Adipose tissue (tissue), 3 donors: Measurements from ENCODE around the gene ELN. TPM values are rescaled to one million over a fixed set of nuclear protein-coding genes. Genes with fewer than 3 reads are reported as not detected.

Experiments
- H3K27ac ChIP-seq: one replicate; pipeline ENCODE4 v1.5.1; 2013; ENCODE audit warnings: low read depth, low read length
- WGBS, 3 donors: extraction: QIAGEN DNeasy Blood & Tissue Kit; methylation state at CpG; one replicate each; pipeline ENCODE4 v1.1.7; 2013; 5-methylcytosine and 5-hydroxymethylcytosine counted together
- polyA plus RNA-seq, 3 donors: library from polyadenylated mRNA; stranded (reverse); fragments of 200-250 nt; gene quantifications; one replicate each; pipeline ENCODE4 v1.2.3, GENCODE V29; 2013
- donor health status: healthy with polysubstance abuse.
- donor health status: Bipolar disorder and iron deficiency.
- donor health status: healthy.

ELN gene
- polyA plus RNA-seq, 3 donors = 49.6 to 142 (median 126) TPM

- 90 to 93% (median 90%) methylated on average over 16 of the region's 16 CpGs for WGBS, 3 donors
These were observed 41.1 kb downstream of the ELN start for GRCh38 chr7:74069086-74069541.

DNA sequence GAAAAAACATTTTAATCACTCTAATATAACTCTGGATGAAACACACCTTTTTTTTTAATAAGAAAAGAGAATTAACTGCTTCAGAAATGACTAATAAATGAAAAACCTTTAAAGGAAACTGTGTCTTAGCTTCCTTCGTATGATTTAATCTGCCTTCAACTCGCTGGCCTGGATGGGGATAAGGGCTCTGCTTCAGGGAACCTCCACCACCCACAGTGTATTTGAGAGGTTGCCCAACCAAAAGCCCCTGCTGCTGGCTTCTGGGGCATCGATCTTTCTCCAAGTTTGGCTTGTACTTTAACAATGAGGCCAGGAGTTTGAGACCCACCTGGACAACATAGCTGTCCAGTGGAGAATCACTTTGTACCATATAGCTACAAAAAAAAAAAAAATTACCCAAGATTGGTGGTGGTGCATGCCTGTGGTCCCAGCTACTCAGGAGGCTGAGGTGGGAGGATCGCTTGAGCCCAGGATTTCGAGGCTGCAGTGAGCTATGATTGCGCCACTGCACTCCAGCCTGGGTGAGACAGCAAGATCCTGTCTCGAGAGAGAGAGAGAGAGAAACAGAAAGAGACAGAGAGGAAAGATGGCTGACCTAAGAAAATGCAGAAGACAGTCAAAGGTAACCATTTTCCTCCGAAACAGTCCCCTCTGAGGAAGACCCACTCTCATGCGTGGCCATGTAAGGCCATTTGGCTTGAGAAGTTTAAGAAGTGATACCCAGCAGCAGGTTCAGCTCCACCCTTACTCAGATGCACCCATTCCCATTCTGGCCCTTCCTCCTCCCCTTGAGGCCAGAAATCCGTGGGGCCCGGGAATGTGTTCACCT is 42.0 kb downstream of the ELN start:
- WGBS, 3 donors = 69 to 81% (median 72%) methylated on average over 11 of the region's 11 CpGs
- no peak overlapping the region for H3K27ac ChIP-seq

More at GRCh38 chr7:74069086-74069541, 41.1 kb downstream of the ELN start:
- no peak overlapping the region for H3K27ac ChIP-seq

- WGBS, 3 donors = 66 to 76% (median 68%) methylated on average over 6 of the region's 6 CpGs
- H3K27ac ChIP-seq = no peak overlapping the region
These were observed 42.6 kb downstream of the ELN start for GRCh38 chr7:74070619-74070921.

GRCh38 chr7:74071121-74071520 is 43.1 kb downstream of the ELN start:
- H3K27ac ChIP-seq = no peak overlapping the region
- 96 to 97% (median 96%) methylated on average over 3 of the region's 3 CpGs for WGBS, 3 donors

DNA sequence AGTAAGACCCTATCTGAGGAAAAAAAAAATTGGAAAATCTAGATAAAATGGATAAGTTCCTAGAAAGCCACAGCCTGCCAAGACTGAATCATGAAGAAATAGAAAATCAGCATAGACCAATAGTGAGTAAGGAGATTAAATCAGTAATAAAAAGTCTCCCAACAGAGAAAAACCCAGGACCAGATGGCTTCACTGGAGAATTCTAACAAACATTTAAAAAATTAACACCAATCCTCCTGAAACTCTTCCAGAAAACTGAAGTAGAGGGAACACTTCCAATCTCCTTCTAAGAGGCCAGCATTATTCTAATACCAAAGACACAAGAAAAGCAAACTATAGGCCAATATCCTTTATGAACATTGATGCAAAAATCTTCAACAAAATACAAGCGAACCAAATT is 46.8 kb downstream of the ELN start:
- WGBS, 3 donors = 94 to 98% (median 95%) methylated on average over 1 of the region's 1 CpG
- H3K27ac ChIP-seq = no peak overlapping the region

DNA sequence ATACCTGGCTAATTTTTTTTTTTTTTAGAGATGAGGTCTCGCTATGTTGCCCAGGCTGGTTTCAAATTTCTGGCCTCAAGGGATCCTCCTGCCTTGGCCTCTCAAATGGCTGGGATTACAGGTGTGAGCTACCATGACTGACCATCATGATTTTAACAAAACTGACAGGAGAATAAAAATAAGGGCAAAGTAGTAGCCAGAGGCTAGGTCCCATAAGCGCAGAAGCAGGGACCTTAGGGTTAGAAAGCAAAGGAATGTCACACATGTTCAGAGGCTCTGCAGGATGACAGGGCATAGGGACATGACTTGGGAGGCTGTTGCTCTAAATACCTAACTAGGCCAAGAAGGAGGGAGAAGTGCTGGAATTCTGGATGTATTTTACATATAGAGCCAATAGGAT is 50.5 kb downstream of the ELN start:
- 93 to 97% (median 96%) methylated on average over 2 of the region's 2 CpGs for WGBS, 3 donors
- H3K27ac ChIP-seq = no peak overlapping the region

GRCh38 chr7:74082770-74083116 is 54.8 kb downstream of the ELN start:
- 86 to 90% (median 88%) methylated on average over 9 of the region's 9 CpGs for WGBS, 3 donors
- H3K27ac ChIP-seq = no peak overlapping the region

GRCh38 chr7:74083117-74083876 is 55.3 kb downstream of the ELN start, which contains the start of gene LIMK1:
Gene LIMK1 (plus strand): TSS chr7:74083804. CDS start chr7:74083991, 187 bp downstream.
- H3K27ac ChIP-seq = no peak within 1 kb of the TSS
- WGBS, 3 donors = 11 to 17% (median 17%) methylated on average over 30 to 67 of the region's 71 CpGs

DNA sequence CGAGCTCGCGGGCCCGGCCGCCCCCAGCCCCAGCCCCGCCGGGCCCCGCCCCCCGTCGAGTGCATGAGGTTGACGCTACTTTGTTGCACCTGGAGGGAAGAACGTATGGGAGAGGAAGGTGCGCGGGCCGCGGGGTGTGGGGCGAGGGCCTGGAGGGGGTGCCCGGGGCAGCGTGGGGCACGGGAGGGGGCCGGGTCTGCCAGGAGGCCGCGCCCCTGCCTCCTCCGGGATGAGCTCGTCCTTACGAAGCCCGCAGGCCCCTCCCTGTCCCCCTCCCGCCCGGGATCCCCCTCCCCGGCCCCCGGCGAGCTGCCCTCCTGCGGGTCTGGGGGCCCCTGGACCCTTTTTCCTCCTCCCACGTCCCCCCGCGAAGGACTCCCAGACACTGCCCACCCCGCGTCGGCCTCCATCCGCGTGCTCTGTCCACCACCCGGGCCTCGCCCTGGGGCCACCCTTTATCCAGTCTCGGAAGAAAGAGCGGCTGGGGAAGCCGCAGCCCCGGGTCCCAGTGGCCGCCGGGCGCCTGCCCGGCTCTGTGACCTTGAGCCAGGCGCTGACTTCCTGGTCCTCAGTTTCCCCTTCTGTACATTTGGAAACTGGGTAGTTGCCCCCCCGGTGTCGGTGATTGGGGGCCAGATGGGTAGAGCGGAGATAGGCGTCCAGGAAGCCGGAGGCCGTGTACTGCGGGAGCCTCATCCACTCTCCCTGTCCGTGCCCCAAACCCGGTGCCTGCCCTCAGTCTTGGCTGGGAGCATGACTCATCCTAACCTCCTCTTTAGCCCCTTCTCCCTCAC is 56.2 kb downstream of the ELN start:
- WGBS, 3 donors = 2 to 3% (median 2%) methylated on average over 36 to 61 of the region's 61 CpGs
- no peak overlapping the region for H3K27ac ChIP-seq

- WGBS, 3 donors = 59 to 72% (median 66%) methylated on average over 5 to 6 of the region's 6 CpGs
- peak overlapping the region; percentile 7 for H3K27ac ChIP-seq
These were observed 57.0 kb downstream of the ELN start for GRCh38 chr7:74084722-74085578.

- H3K27ac ChIP-seq = no peak overlapping the region
- WGBS, 3 donors = 93 to 98% (median 96%) methylated on average over 8 to 10 of the region's 10 CpGs
These were observed 59.9 kb downstream of the ELN start for GRCh38 chr7:74087791-74088453.

DNA sequence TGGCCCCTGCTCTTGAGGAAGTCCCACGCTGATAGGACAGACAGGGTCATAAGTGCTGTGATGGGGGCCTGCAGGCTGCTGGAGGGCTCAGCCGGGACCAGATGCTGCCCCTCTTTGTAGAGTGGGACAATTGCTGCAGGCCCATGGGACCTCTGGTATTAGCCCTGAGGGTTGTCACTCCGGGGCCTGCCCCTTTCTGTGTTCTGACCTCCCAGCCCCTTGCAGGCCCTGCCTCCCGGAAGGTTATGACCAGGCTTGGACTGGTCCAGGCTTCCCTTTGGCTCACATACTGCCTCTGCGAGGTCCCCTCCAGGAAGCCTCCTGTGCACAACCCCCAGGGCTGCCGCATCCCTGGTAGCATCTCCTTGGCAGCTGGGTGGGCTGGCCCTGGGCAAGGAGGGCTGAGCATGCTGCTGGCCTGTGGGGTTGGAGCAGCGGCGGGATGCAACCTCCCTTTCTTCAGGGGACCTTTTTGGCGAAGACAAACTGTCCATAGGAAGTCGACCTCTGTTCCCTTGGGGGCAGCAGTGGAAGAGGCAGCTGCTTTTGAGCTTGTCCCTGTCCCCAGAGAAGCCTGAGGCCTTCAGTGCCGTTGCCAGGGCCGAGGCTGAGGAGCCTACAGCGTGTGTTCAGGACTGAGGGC is 64.5 kb downstream of the ELN start:
- no peak overlapping the region for H3K27ac ChIP-seq
- 44 to 80% (median 55%) methylated on average over 13 of the region's 13 CpGs for WGBS, 3 donors

DNA sequence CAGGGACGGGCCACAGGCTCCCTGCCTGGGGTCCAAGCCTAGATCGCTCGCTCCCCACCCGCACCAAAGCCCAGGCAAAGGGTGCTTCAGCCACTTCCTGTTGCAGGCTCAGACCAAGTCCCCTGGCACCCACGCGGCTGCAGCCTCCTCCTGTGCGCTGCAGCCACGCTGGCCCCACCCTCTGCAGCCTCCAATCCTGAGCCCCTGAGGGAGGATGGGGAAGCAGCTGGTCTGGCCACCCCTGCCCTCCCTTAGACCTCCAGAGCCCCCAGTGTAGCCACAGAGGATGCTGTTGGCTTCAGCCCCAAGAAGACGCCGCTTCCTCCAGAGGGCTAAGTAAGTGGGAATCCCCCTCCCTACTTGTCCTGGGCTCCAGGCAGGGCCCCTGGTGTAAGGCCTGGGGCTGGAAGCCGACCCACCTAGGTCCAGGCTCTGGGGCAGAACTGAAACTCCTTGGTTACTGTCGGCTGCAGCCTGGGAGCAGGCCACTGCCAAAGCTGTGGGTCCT is 65.0 kb downstream of the ELN start:
- no peak overlapping the region for H3K27ac ChIP-seq
- 27 to 78% (median 30%) methylated on average over 12 of the region's 12 CpGs for WGBS, 3 donors

DNA sequence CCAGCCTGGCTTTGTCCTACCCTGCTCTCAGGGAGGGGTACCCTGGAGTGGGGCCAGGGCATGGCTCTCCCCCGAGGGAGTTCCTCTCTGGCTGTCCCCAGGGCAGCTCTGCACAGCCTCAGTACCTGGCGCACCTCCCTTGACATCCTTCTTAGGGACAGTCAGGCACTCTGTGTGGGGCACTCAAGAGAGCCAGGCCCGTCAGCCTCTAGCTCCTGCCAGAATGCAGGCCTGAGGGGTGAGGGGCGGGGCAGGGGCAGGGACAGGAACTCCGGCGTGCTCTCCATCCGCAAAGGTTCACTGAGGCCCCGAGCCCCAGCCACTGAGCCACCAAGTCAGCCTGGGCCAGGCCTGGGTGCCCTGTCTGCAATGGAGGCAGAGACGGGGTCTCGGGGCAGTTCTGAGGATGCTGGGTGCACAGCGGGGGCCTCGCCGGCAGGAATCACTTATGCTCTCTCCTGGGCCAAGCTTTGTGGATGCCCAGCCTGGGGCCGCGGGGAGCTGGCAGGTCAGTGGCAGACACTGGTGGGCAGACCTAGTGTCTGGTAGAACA is 65.8 kb downstream of the ELN start:
- H3K27ac ChIP-seq = no peak overlapping the region
- 27 to 71% (median 31%) methylated on average over 15 of the region's 15 CpGs for WGBS, 3 donors

DNA sequence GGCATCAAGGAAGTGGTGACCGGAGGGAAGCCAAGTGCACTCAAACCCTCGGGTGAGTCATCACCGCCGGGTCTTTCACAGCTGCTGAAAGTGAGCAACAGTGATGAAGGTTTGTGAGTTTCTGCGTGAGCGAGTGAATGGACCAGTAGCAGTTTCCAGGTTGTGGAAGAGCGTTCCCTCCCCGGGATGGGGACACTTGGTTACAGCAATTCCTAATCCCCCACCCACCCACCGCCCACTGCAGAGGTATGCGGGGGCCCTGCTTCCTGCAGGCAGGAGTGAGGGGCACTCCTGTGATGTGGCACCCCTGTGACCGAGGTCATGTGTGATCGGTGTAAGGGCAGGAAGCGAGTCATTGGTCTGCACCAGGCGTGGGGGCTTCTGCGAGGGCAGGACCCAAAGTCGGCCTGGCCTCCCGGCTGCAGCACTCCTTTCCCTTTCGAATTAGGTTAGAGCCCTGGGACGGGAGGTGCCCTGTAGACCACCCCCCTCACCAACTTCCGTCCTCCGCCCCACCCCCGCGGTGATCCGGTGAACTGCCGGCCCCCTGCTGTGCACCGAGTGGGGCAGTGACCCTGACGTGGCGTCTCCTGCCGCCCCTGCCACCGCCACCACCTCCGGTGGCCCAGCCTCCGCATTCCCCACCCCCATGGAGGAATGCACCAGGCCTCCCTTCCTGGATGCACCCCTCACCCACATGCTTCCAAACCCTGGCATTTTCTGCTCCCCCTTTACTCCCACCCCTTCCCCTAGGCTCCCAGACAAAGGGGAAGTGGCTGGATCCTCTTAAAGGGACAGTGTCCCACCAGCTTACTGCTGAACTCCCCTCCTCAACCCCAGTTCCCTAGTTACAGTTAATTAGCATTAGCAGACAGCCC is 66.5 kb downstream of the ELN start:
- no peak overlapping the region for H3K27ac ChIP-seq
- WGBS, 3 donors = 7 to 43% (median 8%) methylated on average over 28 to 32 of the region's 32 CpGs

GRCh38 chr7:74095135-74095534 is 67.2 kb downstream of the ELN start:
- H3K27ac ChIP-seq = no peak overlapping the region
- WGBS, 3 donors = 94 to 97% (median 95%) methylated on average over 6 of the region's 6 CpGs
